Activated B cell treated with CpG ODN at 0.5 μM for 24 hours (primary cell): ENCODE results near the gene HOXC11. TPM values are rescaled to one million over a fixed set of nuclear protein-coding genes. Genes with fewer than 3 reads are reported as not detected.

Source experiments
- ATAC-seq: fragments of 200-7000 bp; cut with Tn5 transposase; one replicate; pipeline ENCODE4 v1.10.0; 2021; ENCODE audit warnings: low read depth, mild to moderate bottlenecking, moderate library complexity
- CTCF ChIA-PET: fragments of 350-600 bp; sonication (Branson Sonifier 250); formaldehyde crosslinking; loops from one replicate; lab custom pipeline; 2021; ENCODE audit warnings: antibody characterized with exemption; lab: Charles Lee
- POLR2A ChIA-PET: fragments of 350-600 bp; sonication (Branson Sonifier 250); formaldehyde crosslinking; loops from one replicate; lab custom pipeline; 2021; ENCODE audit warnings: antibody characterized with exemption; lab: Charles Lee
- DNase-seq: peaks from one replicate; pipeline ENCODE4 v3.0.0; 2022
- H3K27ac Mint-ChIP-seq: one replicate; pipeline ENCODE4 v1.8.0; 2020; ENCODE audit warnings: mixed read lengths
- H3K27me3 Mint-ChIP-seq: one replicate; pipeline ENCODE4 v1.8.0; 2021; ENCODE audit warnings: mixed read lengths
- H3K36me3 Mint-ChIP-seq: one replicate; pipeline ENCODE4 v1.8.0; 2021; ENCODE audit warnings: low read depth, mixed read lengths
- H3K4me1 Mint-ChIP-seq: one replicate; pipeline ENCODE4 v1.8.0; 2021; ENCODE audit warnings: mixed read lengths
- H3K4me3 Mint-ChIP-seq: one replicate; pipeline ENCODE4 v1.8.0; 2020; ENCODE audit warnings: mild to moderate bottlenecking, mixed read lengths
- H3K9me3 Mint-ChIP-seq: one replicate; pipeline ENCODE4 v1.8.0; 2020; ENCODE audit warnings: mixed read lengths
- intact Hi-C: fragments of 100-400 bp; cut with micrococcal nuclease; formaldehyde crosslinking; loops from one replicate; pipeline ENCODE4 v1.15.1; 2024
- total RNA-seq: library from RNA; stranded (reverse); gene quantifications from 2 replicates; pipeline ENCODE4 v1.2.3, GENCODE V29; 2022
- TF ChIP-seq, protein P1 (sequence below): fragments of 200-600 bp; IDR thresholded peaks from one replicate; pipeline ENCODE4 v1.8.0; 2022; ENCODE audit warnings: antibody characterized with exemption, mild to moderate bottlenecking

Gene HOXC11
- total RNA-seq, 1 donor from 2014 or later = not detected

DNA sequence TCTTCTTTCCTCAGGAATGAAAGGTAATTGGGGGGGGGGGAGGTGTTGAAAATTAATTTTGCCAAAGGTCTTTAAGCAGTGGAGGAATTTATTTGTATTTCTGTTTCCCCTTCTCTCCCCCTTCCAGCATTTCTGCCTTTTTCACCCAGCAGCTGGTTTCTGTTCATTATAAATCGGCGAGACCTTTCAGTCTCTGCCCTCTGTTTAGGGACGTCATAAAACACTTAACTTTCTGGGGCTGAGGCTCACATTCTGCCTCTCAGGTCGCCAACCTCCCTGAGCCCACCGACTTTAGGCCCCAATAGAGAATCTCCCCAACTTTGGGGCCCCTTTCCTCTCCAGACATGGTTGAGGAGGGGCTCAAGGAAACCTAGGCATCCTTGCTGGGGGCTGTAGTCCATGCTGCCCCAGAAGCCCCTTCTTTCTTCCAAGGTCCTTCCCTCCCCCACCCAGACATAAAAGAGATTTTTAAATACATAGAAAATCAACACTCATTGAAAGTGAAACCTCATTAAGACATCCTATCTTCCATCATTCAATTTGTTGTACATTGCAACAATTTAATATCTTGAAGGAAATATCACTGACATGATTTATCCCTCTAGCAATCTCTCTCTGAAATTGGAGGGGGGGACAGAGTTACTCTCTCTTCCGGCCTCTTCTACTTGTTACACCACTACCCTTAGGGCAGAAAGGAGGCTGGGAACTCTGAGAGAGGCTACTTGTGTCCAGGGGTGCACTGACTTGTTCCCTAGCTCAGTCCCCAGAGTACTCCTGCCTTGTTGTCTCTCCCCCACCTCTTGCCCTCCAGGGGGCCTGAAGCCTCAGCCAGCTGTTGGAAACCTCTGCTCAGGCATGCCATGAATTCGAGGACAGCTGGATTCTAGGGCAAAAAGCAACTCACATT lies 52.8 kb downstream of the HOXC11 start:
- H3K4me1 Mint-ChIP-seq = peaks cover 17% of the 10 kb centered on the region
- H3K36me3 Mint-ChIP-seq = no peaks in the 10 kb centered on the region
- intact Hi-C loops = no loop called here
- no peaks in the 10 kb centered on the region for H3K9me3 Mint-ChIP-seq
- CTCF ChIA-PET = interaction anchor here (1.1 kb wide), 1 partner anchor 166 kb away, joined by 4 read pairs; no protein-coding TSS in a partner anchor
- peaks cover 66% of the 10 kb centered on the region for H3K27me3 Mint-ChIP-seq
- ATAC-seq (no peak), DNase-seq (no peak)
- no peak overlapping the region for H3K4me3 Mint-ChIP-seq
- no peak overlapping the region for H3K27ac Mint-ChIP-seq
- POLR2A ChIA-PET = interaction anchor here (0.5 kb wide), 1 partner anchor 83 kb away, joined by 3 read pairs; no protein-coding TSS in a partner anchor
- TF ChIP-seq, protein P1, sequence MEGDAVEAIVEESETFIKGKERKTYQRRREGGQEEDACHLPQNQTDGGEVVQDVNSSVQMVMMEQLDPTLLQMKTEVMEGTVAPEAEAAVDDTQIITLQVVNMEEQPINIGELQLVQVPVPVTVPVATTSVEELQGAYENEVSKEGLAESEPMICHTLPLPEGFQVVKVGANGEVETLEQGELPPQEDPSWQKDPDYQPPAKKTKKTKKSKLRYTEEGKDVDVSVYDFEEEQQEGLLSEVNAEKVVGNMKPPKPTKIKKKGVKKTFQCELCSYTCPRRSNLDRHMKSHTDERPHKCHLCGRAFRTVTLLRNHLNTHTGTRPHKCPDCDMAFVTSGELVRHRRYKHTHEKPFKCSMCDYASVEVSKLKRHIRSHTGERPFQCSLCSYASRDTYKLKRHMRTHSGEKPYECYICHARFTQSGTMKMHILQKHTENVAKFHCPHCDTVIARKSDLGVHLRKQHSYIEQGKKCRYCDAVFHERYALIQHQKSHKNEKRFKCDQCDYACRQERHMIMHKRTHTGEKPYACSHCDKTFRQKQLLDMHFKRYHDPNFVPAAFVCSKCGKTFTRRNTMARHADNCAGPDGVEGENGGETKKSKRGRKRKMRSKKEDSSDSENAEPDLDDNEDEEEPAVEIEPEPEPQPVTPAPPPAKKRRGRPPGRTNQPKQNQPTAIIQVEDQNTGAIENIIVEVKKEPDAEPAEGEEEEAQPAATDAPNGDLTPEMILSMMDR = no peak

- DNase-seq (no peak), ATAC-seq (no peak)
- no peak overlapping the region for H3K27ac Mint-ChIP-seq
- TF ChIP-seq, protein P1 = no peak
- intact Hi-C loops = no loop called here
- H3K4me1 Mint-ChIP-seq = peaks cover 12% of the 10 kb centered on the region
- no peak overlapping the region for H3K4me3 Mint-ChIP-seq
- POLR2A ChIA-PET = interaction anchor here (0.6 kb wide), 1 partner anchor 12 kb away, joined by 3 read pairs; no protein-coding TSS in a partner anchor
- peaks cover 59% of the 10 kb centered on the region for H3K27me3 Mint-ChIP-seq
- CTCF ChIA-PET = interaction anchor here (1.1 to 1.3 kb wide), 3 partner anchors 21 to 188 kb away, joined by 3 to 4 read pairs (median 3); no protein-coding TSS in a partner anchor
- no peaks in the 10 kb centered on the region for H3K36me3 Mint-ChIP-seq
- no peaks in the 10 kb centered on the region for H3K9me3 Mint-ChIP-seq
Measured at GRCh38 chr12:54026640-54027441, 53.9 kb downstream of the HOXC11 start.

Other genes starting within 250 kb of the HOXC11 start
- gene CALCOCO1, start 245.7 kb upstream of the HOXC11 start, total RNA-seq = 44.2 and 59.5 TPM in 2 replicates
- not detected in 2 replicates for gene CISTR, start 221.1 kb upstream of the HOXC11 start, total RNA-seq
- gene HOXC13, start 34.3 kb upstream of the HOXC11 start, total RNA-seq = not detected in 2 replicates
- gene HOXC12, start 18.2 kb upstream of the HOXC11 start, total RNA-seq = not detected in 2 replicates
- gene HOTAIR, start 1.8 kb downstream of the HOXC11 start, total RNA-seq = not detected in 2 replicates
- gene HOXC10, start 12.0 kb downstream of the HOXC11 start, total RNA-seq = not detected in 2 replicates
- not detected in 2 replicates for gene HOXC9, start 27.0 kb downstream of the HOXC11 start, total RNA-seq
- not detected in 2 replicates for gene HOXC8, start 35.9 kb downstream of the HOXC11 start, total RNA-seq
- gene HOXC6, start 55.3 kb downstream of the HOXC11 start, total RNA-seq = not detected in 2 replicates
- gene HOXC5, start 59.9 kb downstream of the HOXC11 start, total RNA-seq = not detected in 2 replicates
- 4.3 and 4.8 TPM in 2 replicates for gene HOXC4, start 80.7 kb downstream of the HOXC11 start, total RNA-seq
- 31.2 and 38.6 TPM in 2 replicates for gene SMUG1, start 215.9 kb downstream of the HOXC11 start, total RNA-seq